GM19035 (cell line): ENCODE results near the gene CECR2.

Experiments
- ATAC-seq: cut with Tn5 transposase; IDR thresholded peaks from one replicate; pipeline ENCODE4 v1.9.1; 2021; ENCODE audit not compliant: unreplicated experiment

Gene CECR2

GRCh38 chr22:17366830-17367229 is 2.4 kb upstream of the CECR2 start:
- ATAC-seq, result no peak

- no peak for ATAC-seq
These were observed 1.1 kb upstream of the CECR2 start for GRCh38 chr22:17368144-17368543.

GRCh38 chr22:17368554-17369438 is 464 bp upstream of the CECR2 start:
- ATAC-seq, result no peak

- no peak for ATAC-seq
These were observed 936 bp downstream of the CECR2 start for GRCh38 chr22:17370026-17370765.

GRCh38 chr22:17370766-17371432 is 1.6 kb downstream of the CECR2 start:
- ATAC-seq, result no peak

- no peak for ATAC-seq
These were observed 2.2 kb downstream of the CECR2 start for GRCh38 chr22:17371448-17371847.

- no peak for ATAC-seq
These were observed 4.6 kb downstream of the CECR2 start for GRCh38 chr22:17373855-17374254.

GRCh38 chr22:17375914-17376614 is 6.8 kb downstream of the CECR2 start:
- ATAC-seq, result no peak

GRCh38 chr22:17376950-17377349 is 7.7 kb downstream of the CECR2 start:
- no peak for ATAC-seq

- ATAC-seq, result no peak
These were observed 10.7 kb downstream of the CECR2 start for GRCh38 chr22:17379944-17380343.

GRCh38 chr22:17380359-17381087 is 11.3 kb downstream of the CECR2 start:
- ATAC-seq, result no peak

- no peak for ATAC-seq
These were observed 12.1 kb downstream of the CECR2 start for GRCh38 chr22:17381192-17381913.

- no peak for ATAC-seq
These were observed 15.5 kb downstream of the CECR2 start for GRCh38 chr22:17384612-17385330.

GRCh38 chr22:17387356-17387755 is 18.1 kb downstream of the CECR2 start:
- ATAC-seq, result no peak

- ATAC-seq, result no peak
These were observed 19.0 kb downstream of the CECR2 start for GRCh38 chr22:17388235-17388634.

- no peak for ATAC-seq
These were observed 20.8 kb downstream of the CECR2 start for GRCh38 chr22:17390087-17390486.

GRCh38 chr22:17396516-17396915 is 27.3 kb downstream of the CECR2 start:
- ATAC-seq, result no peak

GRCh38 chr22:17397756-17398547 is 28.7 kb downstream of the CECR2 start:
- no peak for ATAC-seq
